SKM-1 treated with dmso at 0.1 percent for 144 hours (cell line): Measurements from ENCODE around the gene MUC5AC.
A peak's percentile ranks its signal among the peaks of the same experiment; 100 is the strongest.

ENCODE experiments used
- DNase-seq: peaks from one replicate; lab custom pipeline; 2025; ENCODE audit not compliant: unreplicated experiment; lab: John Stamatoyannopoulos, UW

Gene MUC5AC

GRCh38 chr11:1194231-1194976 lies 36.7 kb downstream of the MUC5AC start:
- DNase-seq, result no peak

DNA sequence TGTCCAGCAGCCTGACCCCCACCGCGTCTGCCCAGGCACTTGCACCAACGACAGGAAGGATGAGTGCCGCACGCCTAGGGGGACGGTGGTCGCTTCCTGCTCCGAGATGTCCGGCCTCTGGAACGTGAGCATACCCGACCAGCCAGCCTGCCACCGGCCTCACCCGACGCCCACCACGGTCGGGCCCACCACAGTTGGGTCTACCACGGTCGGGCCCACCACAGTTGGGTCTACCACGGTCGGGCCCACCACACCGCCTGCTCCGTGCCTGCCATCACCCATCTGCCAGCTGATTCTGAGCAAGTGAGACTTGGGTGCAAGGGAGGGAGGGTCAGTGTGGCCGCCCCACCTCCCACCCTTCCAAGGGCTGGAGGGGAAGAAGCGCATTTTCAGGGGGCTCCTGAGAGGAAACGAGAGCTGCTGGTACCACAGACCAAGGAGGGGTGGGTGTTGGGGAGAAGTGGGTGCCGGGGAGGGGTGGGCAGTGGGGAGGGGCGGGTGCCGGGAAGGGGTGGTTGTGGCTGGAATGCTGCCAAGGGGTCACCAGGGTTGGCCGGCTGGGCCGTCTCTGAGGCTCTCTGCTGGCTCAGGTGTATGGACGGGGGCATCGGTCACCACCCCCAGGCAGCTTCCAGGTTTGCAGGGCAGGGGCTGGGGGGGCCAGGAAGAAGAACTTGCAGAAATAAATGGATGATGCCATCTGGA lies 37.4 kb downstream of the MUC5AC start:
- DNase-seq, result no peak

DNA sequence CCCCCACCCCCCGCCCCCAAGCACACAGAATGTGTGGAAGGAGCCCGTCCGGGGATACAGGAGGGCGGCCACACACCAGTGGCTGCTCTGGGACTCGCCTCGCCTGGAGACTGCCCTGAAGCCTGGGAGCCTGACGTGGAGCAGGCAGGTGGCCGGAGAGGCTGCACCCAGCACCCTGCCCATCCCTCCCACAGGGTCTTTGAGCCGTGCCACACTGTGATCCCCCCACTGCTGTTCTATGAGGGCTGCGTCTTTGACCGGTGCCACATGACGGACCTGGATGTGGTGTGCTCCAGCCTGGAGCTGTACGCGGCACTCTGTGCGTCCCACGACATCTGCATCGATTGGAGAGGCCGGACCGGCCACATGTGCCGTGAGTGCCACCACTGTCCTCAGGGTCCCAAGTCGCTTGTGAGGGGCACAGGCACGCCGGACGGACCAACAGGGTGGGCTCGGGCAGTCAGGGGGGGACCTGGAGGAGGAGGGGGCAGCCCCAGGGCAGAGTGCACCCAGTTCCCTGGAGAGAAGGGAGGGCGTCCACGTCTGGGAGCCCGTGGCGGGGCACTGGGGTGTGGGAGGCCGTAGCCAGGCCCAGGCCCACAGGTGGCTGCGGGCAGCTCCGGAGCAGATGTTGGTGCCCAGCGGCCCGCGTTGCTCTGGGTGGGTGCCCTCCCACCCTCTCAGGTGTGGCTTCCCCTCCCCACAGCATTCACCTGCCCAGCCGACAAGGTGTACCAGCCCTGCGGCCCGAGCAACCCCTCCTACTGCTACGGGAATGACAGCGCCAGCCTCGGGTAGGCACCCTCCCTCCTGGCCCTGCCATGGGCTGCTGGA lies 38.1 kb downstream of the MUC5AC start:
- no peak for DNase-seq

- DNase-seq, result no peak
Measured at GRCh38 chr11:1196516-1197391, 39.0 kb downstream of the MUC5AC start.

GRCh38 chr11:1197431-1197885 lies 39.7 kb downstream of the MUC5AC start:
- no peak for DNase-seq

DNA sequence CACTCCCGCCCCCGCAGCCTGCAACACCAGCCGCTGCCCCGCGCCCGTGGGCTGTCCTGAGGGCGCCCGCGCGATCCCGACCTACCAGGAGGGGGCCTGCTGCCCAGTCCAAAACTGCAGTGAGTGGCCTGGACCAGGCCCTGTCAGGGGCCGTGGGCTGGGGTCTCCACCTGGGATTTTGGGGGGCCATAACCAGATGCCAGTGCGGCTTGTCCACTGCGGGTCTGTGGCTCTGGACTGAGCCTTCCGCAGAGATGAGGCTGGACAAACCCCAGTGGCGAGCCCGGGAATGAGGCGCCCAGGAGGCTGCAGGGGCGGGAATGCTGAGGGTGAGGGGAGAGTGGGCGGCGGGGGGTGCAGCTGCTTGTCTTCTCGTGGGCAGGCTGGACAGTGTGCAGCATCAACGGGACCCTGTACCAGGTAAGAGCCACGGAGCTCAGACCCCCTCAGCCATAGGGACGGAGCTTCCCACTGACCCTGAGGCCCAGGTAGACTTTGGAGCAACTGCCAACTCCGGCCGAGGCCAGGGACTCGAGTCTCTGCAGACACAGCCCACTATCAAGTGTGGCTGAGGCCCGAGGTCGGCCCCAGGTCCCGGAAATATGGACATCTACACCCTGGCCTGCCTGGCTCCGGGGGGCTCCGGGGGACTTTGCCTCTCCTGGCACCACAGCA lies 40.3 kb downstream of the MUC5AC start:
- no peak for DNase-seq

DNA sequence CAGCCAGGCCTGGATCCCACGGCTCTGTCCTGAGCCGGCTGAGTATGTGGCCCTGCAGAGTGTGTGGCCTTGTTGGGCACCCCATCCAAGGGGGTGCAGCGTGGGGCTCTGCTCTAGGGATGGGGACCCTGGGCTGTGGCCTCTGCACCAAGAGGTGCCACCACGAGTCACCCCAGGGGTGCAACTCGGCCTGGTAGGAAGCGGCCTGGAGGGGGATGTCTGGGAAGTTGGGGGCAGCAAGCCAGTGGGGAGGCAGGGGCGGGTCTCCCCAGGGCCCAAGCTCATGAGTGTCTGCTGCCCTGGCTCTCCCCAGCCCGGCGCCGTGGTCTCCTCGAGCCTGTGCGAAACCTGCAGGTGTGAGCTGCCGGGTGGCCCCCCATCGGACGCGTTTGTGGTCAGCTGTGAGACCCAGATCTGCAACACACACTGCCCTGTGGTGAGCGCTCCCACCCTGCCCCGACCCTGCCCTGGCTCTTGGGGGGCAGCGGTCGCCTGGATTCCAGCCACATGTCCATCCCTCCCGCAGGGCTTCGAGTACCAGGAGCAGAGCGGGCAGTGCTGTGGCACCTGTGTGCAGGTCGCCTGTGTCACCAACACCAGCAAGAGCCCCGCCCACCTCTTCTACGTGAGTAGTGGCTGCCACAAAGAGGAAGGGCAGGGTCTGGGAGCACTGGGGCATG lies 40.9 kb downstream of the MUC5AC start:
- DNase-seq, result no peak

GRCh38 chr11:1199241-1199750 lies 41.5 kb downstream of the MUC5AC start:
- no peak for DNase-seq

- no peak for DNase-seq
Measured at GRCh38 chr11:1199751-1200610, 42.2 kb downstream of the MUC5AC start.

GRCh38 chr11:1200611-1201191 lies 42.9 kb downstream of the MUC5AC start:
- DNase-seq, result no peak

GRCh38 chr11:1201395-1202153 lies 43.8 kb downstream of the MUC5AC start:
- DNase-seq, result no peak

- no peak for DNase-seq
Measured at GRCh38 chr11:1202154-1202775, 44.5 kb downstream of the MUC5AC start.

- DNase-seq, result peak; percentile 9
Measured at GRCh38 chr11:1202776-1203504, 45.2 kb downstream of the MUC5AC start.

- DNase-seq, result no peak
Measured at GRCh38 chr11:1203505-1204271, 45.9 kb downstream of the MUC5AC start.

- DNase-seq, result no peak
Measured at GRCh38 chr11:1204381-1205101, 46.8 kb downstream of the MUC5AC start.
